GM20431 (cell line): Measurements from ENCODE around the gene LYPD3.
"Not testable (repeated sequence)": the region's sequence is repeated elsewhere in the genome, so short reads cannot be mapped to it uniquely, and the experiment has no call there.

ENCODE experiments used
- in situ Hi-C: fragments of 300-500 bp; cut with MseI, MboI; formaldehyde crosslinking; loops from one replicate; pipeline ENCODE4 v1.15.0; 2020; ENCODE audit warnings: low sequenced_read_pairs; ENCODE audit not compliant: unreplicated experiment

LYPD3 gene

DNA sequence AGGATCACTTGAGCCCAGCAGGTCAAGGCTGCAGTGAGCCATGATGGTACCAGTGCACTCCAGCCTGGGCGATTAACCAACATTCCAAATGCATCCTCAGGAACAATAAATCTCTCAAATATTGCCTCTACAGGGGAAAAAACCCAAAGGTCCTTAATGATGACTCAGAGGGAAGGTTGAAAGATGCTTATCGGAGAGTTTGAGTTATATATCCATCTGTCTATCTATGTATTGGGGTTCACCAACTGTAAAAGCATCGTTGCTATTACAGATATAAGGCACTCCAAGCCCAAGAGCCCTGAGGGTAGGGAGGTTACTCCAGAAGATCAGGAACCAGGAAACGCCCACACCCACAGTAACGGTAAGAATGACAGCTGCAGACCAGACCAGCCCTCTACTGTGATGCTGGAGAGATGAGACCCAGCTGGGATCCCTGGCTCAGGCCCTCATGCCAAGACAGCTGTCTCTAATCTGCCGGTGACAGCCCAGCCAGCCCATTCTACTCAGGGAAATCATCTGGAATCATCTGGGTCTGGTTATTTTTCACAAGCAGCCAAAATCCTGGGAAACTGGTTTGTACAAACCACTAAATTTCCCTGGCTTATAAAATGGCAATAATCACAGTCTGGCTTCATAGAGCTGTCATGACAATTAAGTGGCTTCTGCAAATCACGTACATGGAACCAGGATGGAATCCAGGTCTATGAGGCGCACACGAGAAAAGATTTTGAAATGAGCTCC, 26.9 kb downstream of the LYPD3 start:
- in situ Hi-C loops: no loop called here

DNA sequence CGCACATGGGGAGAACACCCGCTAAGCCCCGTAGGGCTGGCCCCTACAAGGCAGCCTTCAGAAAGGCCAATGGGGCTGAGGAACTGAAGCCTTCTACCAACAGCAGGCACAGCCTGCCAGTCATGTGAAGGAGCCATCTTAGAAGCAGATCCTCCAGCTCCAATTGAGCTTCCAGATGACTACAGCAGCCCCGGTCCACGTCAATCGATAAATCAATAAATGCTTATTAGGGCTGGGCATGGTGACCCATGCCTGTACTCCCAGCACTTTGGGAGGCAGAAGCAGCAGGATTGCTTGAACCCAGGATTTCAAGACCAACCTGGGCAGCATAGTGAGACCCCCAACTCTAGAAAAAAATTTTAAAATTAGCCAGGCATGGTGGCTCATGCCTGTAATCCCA, 27.7 kb downstream of the LYPD3 start:
- in situ Hi-C loops: no loop called here

DNA sequence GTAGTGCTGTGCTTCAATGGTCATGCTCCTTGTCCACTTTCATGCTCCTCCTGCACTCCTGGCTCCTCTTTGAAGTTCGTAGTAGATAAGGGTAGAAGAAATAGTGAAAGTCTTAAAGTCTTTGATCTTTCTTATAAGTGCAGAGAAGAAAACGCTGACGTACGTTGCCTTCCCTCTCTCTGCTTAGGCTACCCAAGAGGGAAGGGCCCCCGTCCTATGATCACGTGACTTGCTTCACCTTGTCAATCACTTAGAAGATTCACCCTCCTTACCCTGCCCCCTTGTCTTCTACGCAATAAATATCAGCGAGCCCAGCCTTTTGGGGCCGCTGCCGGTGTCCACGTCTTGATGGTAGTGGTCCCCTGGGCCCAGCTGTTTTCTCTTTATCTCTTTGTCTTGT, 28.1 kb downstream of the LYPD3 start:
- in situ Hi-C loops: not testable (repeated sequence)

DNA sequence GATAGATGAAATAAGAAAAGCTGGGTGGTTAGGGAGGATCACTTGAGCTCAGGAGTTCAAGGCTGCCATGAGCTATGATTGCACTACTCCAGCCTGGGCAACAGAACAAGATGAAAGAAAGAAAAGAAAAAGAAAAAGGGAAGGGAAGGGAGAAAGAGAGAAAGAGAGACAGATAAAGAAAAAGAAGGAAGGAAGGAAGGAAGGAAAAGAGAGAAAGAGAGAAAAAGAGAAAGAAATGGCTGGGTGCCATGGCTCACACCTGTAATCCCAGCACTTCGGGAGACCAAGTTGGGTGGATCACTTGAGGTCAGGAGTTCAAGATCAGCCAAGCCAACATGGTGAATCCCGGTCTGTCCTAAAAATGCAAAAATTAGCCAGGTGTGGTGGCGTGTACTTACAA, 29.6 kb downstream of the LYPD3 start:
- in situ Hi-C loops: no loop called here

DNA sequence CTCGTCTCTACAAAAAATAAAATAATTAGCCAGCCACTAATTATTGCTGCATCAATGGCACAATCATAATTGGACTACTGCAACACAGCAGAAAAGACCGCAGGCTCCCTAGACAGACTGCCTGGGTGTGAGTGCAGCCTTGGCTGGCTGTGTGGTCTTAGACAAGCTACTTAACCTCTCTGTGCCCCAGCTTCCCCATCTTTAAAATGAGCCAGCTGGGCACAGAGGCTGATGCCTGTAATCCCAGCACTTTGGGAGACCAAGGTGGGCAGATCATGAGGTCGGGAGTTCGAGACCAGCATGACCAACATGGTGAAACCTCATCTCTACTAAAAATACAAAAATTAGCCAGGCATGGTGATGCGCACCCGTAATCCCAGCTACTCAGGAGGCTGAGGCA, 31.7 kb downstream of the LYPD3 start:
- in situ Hi-C loops: no loop called here

DNA sequence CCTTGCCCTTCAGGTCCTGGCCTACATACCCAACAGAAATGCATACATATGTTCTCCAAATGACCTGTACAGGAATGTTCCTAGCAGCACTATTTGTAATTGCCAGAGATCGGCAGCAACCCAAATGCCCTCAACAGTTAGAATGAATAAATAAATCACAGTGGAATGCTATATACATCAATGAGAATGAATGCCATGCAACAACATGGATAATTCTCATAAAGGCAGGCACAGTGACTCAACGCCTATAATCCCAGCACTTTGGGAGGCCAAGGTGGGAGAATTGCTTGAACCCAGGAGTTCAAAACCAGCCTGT, 32.1 kb downstream of the LYPD3 start:
- in situ Hi-C loops: no loop called here

DNA sequence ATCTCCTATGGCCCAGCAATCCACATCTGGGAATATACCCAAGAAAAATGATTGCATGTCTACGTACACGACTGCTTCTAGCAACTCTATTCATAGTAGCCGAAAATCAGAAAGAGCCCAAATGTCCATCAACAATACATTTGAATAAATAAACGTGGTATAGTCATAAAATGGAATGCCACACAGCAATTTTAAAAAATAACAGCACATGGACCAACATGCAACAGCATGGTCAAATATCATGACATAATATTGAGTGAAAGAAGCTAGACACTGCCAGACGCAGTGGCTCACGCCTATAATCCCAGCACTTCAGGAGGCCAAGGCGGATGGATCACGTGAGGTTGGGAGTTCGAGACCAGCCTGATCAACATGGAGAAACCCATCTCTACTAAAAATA, 34.4 kb downstream of the LYPD3 start:
- in situ Hi-C loops: no loop called here

DNA sequence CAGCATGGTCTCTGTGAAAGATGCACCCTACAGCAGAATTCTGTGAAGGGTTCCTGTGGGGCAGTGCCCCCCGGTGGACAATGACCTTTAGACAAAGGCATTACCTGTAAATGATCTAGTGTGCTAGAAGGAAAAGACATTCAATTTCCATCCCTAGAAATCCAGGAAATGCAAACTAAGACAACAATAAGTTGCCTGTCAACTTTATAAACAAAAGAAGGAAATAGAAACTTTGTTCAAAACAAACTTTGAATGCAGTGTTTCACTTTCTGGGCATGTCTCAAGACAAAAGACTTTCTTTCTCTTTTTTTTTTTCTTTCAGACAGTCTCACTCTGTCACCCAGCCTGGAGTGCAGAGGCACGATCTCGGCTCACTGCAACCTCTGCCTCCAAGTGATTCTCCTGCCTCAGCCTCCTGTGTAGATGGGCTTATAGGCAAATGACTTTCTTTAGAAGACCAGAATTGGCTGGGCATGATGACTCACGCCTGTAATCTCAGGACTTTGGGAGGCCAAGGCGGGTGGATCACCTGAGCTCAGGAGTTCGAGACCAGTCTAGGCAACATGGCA, 35.2 kb downstream of the LYPD3 start:
- in situ Hi-C loops: no loop called here

DNA sequence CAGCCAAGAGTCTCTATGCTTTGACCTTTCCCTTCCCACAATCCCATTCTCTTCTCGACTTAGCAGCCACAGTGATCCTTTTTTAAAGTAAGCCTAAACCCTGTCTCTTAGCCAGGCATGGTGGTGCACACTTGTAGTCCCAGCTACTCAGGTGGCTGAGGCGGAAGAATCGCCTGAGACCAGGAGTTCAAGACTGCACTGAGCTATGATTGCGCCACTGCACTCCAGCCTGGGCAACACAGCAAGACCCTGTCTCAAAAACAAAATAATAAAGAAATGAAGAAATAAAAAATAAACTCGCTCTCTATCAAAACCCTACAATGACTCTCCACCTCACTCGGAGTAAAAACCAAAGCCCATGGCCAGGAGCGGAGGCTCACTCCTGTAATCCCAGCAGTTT, 36.0 kb downstream of the LYPD3 start:
- in situ Hi-C loops: no loop called here

DNA sequence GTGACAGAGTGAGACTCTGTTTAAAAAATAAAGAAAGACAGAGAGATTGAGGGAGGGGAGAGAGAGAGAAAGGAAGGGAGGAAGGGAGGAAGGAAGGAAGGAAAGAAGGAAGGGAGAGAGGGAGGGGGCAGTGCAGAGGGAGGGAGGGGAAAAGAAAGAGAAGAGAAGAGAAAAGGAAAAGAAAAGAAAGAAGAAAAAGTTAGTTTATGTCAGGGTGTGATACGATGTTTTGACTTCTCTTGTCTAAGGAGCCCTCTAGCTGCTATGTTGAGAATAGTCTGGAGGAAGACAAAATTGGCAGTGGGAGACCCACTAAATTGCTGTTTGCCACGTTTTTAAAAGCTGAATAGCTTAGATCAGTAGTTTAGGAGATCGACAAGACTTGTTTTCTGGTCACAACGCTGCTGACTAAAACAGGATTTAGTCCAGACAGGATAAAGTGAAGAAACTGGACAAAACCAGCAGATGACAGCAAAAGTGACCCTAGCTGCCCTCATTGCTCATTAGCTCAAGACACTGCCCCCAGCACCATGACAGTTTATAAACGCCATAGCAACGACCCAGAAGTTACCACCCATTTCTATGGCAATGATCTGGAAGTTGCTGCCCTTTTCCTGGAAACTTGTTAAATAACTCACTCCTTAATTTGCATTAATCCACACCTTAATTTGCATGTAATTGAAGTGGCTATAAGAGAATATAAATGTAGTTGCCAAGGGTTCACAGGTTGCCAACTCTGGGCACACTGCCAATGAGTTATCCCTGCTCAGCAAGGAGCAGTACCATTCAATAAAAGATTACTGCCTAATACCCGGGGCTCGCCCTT, 39.6 kb downstream of the LYPD3 start:
- in situ Hi-C loops: no loop called here

DNA sequence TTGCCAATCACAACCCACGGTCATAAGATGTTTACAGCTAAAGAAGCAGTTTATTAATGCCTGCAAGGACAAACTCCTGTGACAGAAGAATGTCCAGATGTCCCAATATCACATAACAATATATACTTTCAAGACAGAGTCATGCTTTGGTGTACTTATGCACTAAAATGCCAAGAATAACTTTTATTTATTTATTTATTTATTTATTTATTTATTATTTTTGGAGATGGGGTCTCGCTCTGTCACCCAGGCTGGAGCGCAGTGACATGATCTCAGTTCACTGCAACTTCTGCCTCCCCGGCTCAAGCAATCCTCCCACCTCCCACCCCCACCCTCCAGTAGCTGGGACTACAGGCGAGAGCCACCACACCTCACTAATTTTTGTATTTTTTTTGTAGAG, 41.6 kb downstream of the LYPD3 start:
- in situ Hi-C loops: no loop called here

DNA sequence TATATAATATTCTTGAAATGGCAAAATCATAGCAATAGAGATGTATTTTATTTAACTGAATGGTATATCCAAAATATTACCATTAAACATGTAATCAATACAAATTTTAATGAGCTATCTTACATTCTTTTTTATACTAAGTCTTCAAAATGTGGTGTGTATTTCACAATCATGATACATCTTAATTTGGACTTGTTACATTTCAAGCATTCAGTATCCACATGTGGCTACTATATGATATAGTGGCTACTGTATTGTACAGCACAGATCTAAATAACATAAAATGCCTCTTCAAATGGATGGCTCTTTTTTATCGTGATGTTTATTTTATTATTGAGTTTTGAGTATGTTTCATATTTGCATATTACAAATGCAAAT, 42.7 kb downstream of the LYPD3 start:
- in situ Hi-C loops: no loop called here

DNA sequence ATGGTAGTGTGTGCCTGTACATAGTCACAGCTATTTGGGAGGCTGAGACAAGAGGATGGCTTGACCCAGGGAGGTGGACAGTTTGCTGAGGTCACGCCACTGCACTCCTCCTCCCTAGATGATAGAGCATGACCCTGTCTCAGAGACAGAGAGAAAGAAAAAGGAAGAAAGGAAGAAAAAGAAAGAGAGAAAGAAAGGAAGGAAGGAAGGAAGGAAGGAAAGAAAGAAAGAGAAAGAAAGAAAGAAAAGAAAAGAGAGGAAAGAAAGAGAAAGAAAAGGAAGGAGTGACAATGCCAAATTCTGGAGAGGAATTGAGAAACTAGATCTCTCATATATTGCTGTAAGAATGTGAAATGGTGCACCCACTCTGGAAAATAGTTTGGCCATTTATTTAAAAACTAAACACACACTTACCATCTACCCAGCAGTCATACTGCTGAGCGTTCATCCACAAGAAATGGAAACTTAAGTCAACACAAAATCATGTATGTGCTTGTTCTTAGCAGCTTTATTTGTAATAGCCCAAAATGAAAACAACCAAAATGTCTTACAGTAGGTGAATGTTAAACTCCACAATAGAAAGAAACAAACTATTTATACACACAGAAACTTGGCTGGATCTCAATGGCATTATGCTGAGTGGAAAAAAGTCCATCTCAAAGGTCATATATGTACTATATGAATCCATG, 43.3 kb downstream of the LYPD3 start:
- in situ Hi-C loops: no loop called here

DNA sequence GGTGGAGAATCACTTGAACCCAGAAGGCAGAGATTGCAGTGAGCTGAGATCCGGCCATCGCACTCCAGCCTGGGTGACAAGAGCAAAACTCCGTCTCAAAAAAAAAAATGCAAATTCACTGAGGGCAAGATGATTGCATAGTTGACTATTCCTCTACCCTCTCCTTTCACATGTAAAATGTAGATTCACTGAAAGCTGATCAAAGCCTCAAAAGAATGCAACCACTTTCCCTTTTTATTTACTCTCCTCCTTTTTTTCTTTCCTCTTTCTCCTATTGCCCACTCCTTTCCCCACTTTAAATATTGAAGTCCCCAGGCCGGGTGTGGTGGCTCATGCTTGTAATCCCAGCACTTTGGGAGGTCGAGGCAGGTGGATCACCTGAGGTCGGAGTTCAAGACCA, 44.5 kb downstream of the LYPD3 start:
- in situ Hi-C loops: no loop called here

DNA sequence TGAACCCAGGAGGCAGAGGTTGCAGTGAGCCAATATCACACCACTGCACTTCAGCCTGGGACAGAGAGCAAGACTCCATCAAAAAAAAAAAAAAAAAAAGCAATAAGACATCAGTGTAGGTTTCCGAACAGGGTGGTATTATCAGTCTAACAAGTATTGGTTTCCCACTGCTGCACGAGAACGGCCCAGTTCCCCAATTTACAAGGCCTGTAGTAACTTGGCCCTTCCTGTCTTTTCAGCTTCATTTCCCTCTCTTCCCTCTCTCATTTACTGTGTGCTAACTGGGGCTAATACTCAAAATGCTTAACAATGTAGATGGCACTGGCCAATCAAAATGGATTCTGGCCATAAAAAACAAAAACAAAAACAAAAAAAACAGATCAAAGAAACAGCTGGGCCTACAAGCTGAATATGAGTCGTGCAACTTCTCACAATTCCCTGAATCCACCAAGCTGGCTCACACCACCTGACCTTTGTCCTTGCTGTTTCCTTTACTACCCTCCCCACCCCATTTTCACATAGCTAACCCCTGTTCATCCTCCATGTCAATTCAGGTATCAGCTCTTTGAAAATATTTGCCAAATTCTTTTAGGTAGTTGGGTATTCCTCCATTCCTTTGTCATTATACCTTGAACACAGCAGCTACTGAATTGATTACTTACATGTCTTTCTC, 48.3 kb downstream of the LYPD3 start:
- in situ Hi-C loops: no loop called here

DNA sequence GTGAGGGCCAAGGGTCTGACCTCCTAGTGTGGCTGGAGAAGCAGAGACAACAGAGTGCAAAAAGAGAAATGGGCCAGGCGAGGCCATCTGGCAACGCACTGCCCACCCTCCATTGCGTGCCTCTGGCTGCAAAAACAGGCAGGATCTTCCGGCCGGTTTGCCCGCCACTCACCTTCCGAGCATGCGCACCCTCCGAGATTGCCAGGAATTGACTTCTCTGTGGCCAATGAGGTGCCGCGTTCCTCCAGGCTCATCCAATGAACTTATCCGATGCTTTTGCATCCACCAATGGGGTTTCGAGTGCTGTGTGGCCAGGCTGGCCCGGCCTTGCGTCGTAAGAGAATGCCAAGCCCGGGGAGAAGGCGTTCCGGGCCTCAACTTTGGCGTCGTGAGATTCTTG, 50.9 kb downstream of the LYPD3 start, which contains the start of gene TEX101:
Gene TEX101, plus strand, starts transcription at position 337 of the 400 bp plus-strand sequence. CDS start 1,030 bp downstream, outside the sequence.
- in situ Hi-C loops: no loop called here

DNA sequence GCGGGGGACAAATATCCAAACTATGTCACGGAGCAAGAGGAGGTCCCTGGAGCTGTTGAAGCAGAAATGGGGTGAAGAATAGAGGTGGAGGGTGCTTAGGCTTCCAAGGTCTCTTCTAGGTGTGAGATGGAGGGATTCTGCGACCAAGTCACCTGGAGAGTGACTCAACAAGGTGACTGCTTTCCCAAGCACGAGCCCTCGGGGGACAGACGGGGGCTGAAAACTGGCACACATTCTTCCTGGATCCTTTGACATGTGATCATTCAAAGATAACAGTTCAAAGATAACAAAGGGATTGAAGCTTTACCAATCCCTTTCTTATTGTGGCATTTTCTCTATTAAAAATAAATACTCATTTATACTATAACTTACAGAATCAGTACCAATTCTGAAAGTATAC, 53.0 kb downstream of the LYPD3 start:
- in situ Hi-C loops: no loop called here
